Adipocyte (in vitro differentiated cells): ENCODE data around the gene ELOVL5.

Experiments
- DNase-seq: peaks from one replicate; pipeline ENCODE4 v3.0.0-alpha.2; 2015; ENCODE audit warnings: low read depth
- H3K27me3 ChIP-seq: replicated peaks from 2 replicates; pipeline ENCODE4 v1.7.0; 2013; ENCODE audit warnings: mild to moderate bottlenecking, low read length, moderate library complexity; ENCODE audit not compliant: control insufficient read depth, insufficient read depth
- H3K36me3 ChIP-seq: 2 replicates; pipeline ENCODE4 v1.7.0; 2013; ENCODE audit warnings: low read length, mild to moderate bottlenecking, moderate library complexity; ENCODE audit not compliant: control insufficient read depth, insufficient read depth, severe bottlenecking
- H3K4me1 ChIP-seq: 2 replicates; pipeline ENCODE4 v1.7.0; 2013; ENCODE audit warnings: mild to moderate bottlenecking, low read length, moderate library complexity; ENCODE audit not compliant: control insufficient read depth, insufficient read depth
- H3K4me3 ChIP-seq: 2 replicates; pipeline ENCODE4 v1.7.0; 2013; ENCODE audit warnings: mild to moderate bottlenecking, low read length, moderate library complexity
- H3K9ac ChIP-seq: 2 replicates; pipeline ENCODE4 v1.7.0; 2013; ENCODE audit warnings: mild to moderate bottlenecking, low read length, moderate library complexity
- H3K9me3 ChIP-seq: 2 replicates; pipeline ENCODE4 v1.7.0; 2013; ENCODE audit warnings: mild to moderate bottlenecking, low read length, moderate library complexity; ENCODE audit not compliant: control insufficient read depth

ELOVL5 gene

DNA sequence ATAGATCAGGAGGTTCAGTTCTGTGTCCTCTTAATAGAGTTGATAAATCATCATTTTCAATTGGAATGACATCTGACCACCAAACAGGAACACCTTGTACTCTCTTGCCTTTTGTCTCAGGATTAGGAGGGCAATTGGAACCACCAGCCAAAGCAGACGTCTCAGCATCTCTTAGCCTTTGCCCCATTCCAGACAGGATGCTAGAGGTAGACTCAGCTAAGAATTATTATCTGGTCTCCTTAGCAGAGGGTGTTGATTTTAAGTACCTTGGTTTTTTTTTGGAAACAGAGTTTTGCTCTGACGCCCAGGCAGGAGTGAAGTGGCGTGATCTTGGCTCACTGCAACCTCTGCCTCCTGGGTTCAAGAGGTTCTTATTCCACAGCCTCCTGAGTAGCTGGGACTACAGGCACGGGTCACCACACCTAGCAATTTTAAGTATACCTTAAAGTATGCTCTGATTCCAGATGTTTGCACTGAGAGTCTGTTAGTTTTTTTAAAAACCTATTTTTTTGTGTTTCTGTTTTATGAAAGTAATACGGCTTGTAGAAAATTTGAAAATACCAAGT is 28.0 kb upstream of the ELOVL5 start:
- H3K27me3 ChIP-seq: no peaks in the 10 kb centered on the region
- no peak overlapping the region for H3K4me3 ChIP-seq
- no peak for DNase-seq
- H3K36me3 ChIP-seq: peaks cover 12% of the 10 kb centered on the region
- no peak overlapping the region for H3K9ac ChIP-seq
- no peaks in the 10 kb centered on the region for H3K9me3 ChIP-seq
- H3K4me1 ChIP-seq: peaks cover 3% of the 10 kb centered on the region

DNA sequence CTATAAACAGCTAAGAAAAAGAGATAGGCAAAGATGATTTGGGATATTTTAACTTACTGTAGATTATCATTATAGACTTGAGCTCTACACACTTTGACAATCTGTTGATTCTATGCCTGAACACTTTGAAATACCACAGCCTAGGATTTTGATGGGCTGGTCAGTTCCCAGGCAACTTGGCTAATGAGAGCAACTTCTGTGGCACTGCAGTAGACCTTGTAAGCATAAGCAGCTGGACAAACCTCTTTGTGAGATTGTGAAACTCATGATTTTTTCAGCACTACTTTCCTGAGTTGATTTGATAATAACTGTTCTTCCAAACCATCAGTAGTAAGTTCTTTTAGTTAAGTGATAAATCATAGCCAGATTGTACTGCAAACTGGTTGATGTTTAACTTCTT is 27.1 kb upstream of the ELOVL5 start:
- H3K36me3 ChIP-seq: peaks cover 10% of the 10 kb centered on the region
- H3K27me3 ChIP-seq: no peaks in the 10 kb centered on the region
- no peak overlapping the region for H3K4me3 ChIP-seq
- no peaks in the 10 kb centered on the region for H3K9me3 ChIP-seq
- peaks cover 3% of the 10 kb centered on the region for H3K4me1 ChIP-seq
- no peak overlapping the region for H3K9ac ChIP-seq
- DNase-seq: peak; percentile 86

DNA sequence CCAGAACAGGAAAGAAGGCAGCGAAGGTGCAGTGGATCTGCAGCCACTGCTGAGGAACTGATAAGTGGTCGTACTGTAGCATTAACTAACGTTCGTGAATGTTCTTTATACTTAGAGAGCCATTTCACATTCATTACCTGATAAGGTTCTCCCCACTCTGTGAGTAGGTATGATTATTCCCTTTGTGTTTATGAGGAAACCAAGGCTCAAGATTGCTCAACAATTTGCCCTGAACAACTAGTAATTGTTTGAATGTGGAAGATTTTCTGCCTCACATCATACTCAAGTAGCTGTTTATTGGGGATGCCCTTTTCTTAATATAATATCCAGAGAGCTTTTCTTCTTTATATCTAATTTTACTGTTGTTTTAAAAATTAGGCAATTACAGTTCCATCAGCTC is 24.9 kb upstream of the ELOVL5 start:
- Histone ChIP-seq H3K4me3 (no peak overlapping the region), H3K4me1 (peaks cover 3% of the 10 kb centered on the region), H3K36me3 (no peaks in the 10 kb centered on the region), H3K27me3 (no peaks in the 10 kb centered on the region), H3K9me3 (no peaks in the 10 kb centered on the region), H3K9ac (no peak overlapping the region)
- DNase-seq: no peak

DNA sequence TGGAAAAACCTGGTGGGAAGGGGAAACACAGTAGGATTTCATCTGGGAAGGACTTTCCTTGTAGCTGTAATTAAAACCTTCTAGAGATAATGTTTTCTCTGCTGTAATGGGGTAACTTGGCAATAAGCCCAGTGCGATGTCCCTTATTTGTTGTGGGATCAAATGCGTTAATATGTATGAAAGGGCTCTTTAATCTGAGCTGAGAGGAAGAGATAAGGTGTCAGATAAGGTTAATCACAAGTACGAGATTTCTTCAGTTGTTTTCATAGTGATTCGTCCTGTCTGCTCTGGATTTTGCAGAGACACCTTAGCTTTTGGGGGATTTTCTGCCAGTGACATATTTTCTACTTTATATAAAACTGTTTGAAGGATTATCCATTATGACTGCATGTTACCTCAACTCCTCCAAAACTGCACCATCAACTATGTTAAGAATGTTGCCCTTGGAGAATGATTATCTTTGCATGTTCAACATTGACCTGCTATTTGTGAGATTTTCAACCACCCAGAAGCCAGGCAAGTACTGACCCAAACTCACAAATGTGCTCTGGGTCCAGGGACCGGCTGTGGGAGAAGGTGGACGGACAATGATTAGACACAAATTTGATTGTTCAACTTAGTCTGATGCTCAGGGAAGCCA is 21.2 kb upstream of the ELOVL5 start:
- Histone ChIP-seq H3K4me1 (no peaks in the 10 kb centered on the region), H3K27me3 (no peaks in the 10 kb centered on the region), H3K36me3 (no peaks in the 10 kb centered on the region), H3K9me3 (no peaks in the 10 kb centered on the region), H3K4me3 (no peak overlapping the region), H3K9ac (no peak overlapping the region)
- no peak for DNase-seq

DNA sequence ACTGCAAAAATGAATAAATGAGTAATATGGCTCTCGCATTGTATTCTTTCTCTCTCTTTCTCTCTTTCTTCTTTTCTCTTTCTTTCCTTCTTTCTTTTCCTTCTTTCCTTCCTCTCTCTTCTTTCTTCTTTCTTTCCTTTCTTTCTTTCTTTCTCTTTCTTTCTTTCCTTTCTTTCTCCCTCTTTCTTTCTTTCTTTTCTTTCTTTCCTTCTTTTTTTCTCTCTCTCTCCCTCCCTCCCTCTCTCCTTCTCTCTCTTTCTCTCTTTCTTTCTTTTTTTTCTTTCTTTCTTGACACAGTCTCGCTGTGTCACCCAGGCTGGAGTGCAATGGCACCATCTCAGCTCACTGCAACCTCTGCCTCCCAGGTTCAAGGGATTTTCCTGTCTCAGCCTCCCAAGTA is 20.3 kb upstream of the ELOVL5 start:
- Histone ChIP-seq H3K9ac (no peak overlapping the region), H3K36me3 (no peaks in the 10 kb centered on the region), H3K27me3 (no peaks in the 10 kb centered on the region), H3K4me1 (no peaks in the 10 kb centered on the region), H3K9me3 (no peaks in the 10 kb centered on the region), H3K4me3 (no peak overlapping the region)
- no peak for DNase-seq

DNA sequence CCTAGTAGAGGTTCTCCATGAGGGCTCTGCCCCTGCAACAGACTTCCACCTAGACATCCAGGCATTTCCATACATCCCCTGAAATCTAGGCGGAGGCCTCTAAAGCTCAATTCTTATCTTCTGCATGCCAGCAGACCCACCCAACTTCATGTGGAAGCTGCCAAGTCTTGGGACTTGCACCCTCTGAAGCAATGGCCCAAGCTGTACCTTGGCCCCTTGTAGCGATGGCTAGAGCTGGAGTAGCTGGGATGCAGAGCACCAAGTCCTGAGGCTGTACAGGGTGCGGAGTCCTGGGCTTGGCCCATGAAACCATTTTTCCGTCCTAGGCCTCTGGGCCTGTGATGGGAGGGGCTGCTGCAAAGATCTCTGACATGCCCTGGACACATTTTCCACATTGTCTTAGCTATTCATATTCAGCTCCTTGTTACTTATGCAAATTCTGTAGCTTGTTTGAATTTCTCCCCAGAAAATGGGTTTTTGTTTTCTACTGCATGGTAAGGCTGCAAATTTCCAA is 17.4 kb upstream of the ELOVL5 start:
- Histone ChIP-seq H3K9me3 (no peaks in the 10 kb centered on the region), H3K36me3 (no peaks in the 10 kb centered on the region), H3K9ac (no peak overlapping the region), H3K27me3 (no peaks in the 10 kb centered on the region), H3K4me1 (peaks cover 4% of the 10 kb centered on the region), H3K4me3 (no peak overlapping the region)
- no peak for DNase-seq

DNA sequence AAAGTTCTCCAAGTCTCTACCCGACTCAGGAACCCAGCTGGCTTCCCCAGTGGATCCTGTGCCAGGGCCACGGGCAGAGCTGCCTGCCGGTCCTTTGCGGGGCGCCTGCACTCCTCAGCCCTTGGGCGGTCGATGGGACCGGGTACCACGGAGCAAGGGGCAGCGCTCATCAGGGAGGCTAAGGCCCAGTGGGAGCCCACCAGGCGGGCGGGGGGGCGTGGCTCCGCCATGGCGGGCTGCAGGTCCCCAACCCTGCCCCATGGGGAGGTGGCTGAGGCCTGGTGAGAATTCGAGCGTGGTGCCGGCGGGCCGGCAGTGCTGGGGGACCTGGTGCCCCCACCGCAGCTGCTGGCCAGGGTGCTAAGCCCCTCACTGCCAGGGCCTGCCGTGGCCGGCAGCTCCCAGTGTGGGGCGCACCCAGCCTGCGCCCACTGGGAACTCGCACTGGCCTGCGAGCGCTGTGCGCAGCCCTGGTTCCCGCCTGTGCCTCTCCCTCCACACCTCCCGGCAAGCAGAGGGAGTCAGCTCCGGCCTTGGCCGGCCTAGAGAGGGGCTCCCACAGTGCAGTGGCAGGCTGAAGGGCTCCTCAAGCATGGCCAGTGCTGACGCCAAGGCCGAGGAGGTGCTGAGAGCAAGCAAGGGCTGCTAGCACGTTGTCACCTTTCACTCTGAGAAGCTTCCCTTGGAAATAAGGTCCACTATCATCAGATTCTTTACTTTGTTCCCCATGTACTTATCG is 14.8 kb upstream of the ELOVL5 start:
- H3K4me3 ChIP-seq: no peak overlapping the region
- no peaks in the 10 kb centered on the region for H3K36me3 ChIP-seq
- H3K27me3 ChIP-seq: no peaks in the 10 kb centered on the region
- peaks cover 19% of the 10 kb centered on the region for H3K4me1 ChIP-seq
- H3K9me3 ChIP-seq: no peaks in the 10 kb centered on the region
- DNase-seq: no peak
- H3K9ac ChIP-seq: no peak overlapping the region

DNA sequence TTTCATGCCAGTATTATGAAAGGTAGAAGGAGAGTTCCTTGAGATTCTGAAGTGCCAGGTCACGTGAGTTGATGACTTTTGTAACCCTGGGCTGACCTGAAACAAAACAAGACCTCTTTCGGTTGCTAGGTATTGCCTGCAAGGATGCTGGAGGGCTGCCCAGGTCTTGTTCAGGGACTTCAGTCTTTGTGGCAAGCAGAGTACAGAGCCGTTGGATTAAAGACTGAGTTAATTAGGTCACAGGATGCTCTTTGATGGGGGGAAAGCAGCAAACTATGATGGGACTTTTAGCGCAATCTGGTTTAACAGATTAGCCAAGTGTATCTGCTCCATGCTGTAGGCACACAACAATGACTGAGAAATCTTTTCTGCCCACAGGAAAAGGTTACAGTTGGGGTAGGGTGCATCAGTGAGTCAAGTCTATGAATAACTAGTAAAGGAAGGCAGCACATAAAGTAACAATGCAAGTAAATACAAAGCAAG is 12.8 kb upstream of the ELOVL5 start:
- H3K9me3 ChIP-seq: no peaks in the 10 kb centered on the region
- H3K4me3 ChIP-seq: no peak overlapping the region
- peak; percentile 34 for DNase-seq
- H3K4me1 ChIP-seq: peaks cover 22% of the 10 kb centered on the region
- H3K36me3 ChIP-seq: no peaks in the 10 kb centered on the region
- H3K27me3 ChIP-seq: no peaks in the 10 kb centered on the region
- no peak overlapping the region for H3K9ac ChIP-seq

DNA sequence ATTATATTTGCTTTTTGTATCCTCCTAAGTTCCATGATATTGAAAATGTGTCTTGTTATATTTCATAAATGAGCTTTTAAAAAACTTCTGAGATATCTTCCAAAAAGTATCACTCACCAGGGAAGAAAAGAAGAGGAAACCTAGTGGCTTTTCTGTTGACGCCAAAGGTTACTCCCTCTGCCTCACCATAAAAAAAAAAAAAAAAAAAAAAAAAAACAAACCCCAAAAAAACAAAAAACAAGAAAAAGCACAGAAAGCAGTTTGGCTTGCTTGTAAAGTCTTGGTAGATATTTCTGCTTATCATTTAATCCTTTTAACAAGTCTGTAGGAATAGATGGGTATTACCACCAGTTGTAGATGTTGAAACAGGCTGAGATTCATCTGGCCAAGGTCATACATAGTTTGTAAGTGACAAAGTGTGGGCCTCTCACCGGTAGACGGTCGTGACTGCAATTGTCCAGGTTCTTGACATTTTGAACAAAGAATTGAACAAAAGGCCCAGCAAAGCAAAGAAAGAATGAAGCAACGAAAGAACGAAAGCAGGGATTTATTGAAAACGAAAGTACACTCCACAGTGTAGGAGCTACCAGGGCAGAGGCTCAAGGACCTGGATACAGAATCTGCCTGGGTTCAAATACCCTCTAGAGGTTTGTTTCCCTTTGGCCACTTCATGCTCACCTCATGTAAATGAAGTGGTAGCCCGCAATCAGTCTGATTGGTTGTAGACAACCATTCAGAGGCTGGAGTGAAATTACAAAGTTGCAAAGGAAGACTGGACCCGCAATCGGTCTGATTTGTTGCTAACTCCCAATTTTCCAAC is 11.6 kb upstream of the ELOVL5 start:
- Histone ChIP-seq H3K9ac (peak overlapping the region; percentile 89), H3K4me3 (peak overlapping the region; percentile 80), H3K9me3 (no peaks in the 10 kb centered on the region), H3K4me1 (peaks cover 22% of the 10 kb centered on the region), H3K27me3 (no peaks in the 10 kb centered on the region), H3K36me3 (no peaks in the 10 kb centered on the region)
- DNase-seq: peak; percentile 60

DNA sequence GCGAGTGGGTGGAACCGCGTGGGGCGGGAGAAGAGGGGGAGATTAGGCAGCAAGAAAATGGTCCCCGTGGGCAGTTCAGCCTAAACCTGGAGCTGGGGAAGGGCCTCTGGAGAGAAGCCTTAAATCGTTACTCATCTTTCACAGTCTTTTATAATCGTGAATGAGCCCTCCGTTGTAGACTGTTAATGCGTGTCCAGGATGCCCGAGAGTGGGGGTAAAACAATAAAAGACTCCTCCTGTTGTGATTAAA is 11.0 kb upstream of the ELOVL5 start:
- peaks cover 22% of the 10 kb centered on the region for H3K4me1 ChIP-seq
- DNase-seq: no peak
- H3K27me3 ChIP-seq: no peaks in the 10 kb centered on the region
- no peaks in the 10 kb centered on the region for H3K9me3 ChIP-seq
- no peaks in the 10 kb centered on the region for H3K36me3 ChIP-seq
- peak overlapping the region; percentile 89 for H3K9ac ChIP-seq
- peak overlapping the region; percentile 80 for H3K4me3 ChIP-seq
